Mesothelial cell of epicardium (in vitro differentiated cells): Measurements from ENCODE around the gene HDAC8. TPM values are rescaled to one million over a fixed set of nuclear protein-coding genes. Genes with fewer than 3 reads are reported as not detected.
"Not testable (repeated sequence)": the region's sequence is repeated elsewhere in the genome, so short reads cannot be mapped to it uniquely, and the experiment has no call there.

ENCODE experiments used
- DNase-seq, 2 experiments: peaks; one replicate each; pipeline ENCODE4 v3.0.0; 2021; ENCODE audit warnings: low spot score in 2 of 2; ENCODE audit not compliant: unreplicated experiment in 2 of 2
- H3K27ac Mint-ChIP-seq: 2 replicates; pipeline ENCODE4 v1.8.0; 2021; ENCODE audit warnings: mixed read lengths
- H3K27me3 Mint-ChIP-seq: 2 replicates; pipeline ENCODE4 v1.8.0; 2021; ENCODE audit warnings: low read depth, mixed read lengths
- H3K36me3 Mint-ChIP-seq: 2 replicates; pipeline ENCODE4 v1.8.0; 2021; ENCODE audit warnings: mixed read lengths
- H3K4me1 Mint-ChIP-seq: 2 replicates; pipeline ENCODE4 v1.8.0; 2021; ENCODE audit warnings: mixed read lengths
- H3K4me3 Mint-ChIP-seq: 2 replicates; pipeline ENCODE4 v1.8.0; 2021; ENCODE audit warnings: mild to moderate bottlenecking, moderate library complexity, mixed read lengths
- H3K9me3 Mint-ChIP-seq: 2 replicates; pipeline ENCODE4 v1.8.0; 2021; ENCODE audit warnings: mixed read lengths
- CTCF ChIP-seq: fragments of 200-600 bp; sonication (generic); IDR thresholded peaks from one replicate; pipeline ENCODE4 v1.5.0; 2021; ENCODE audit warnings: antibody characterized with exemption; ENCODE audit not compliant: unreplicated experiment
- total RNA-seq: library from RNA; stranded (reverse); gene quantifications from 3 replicates; pipeline ENCODE4 v1.2.1, GENCODE V29; 2021

Gene HDAC8
- total RNA-seq, 1 donor from 2014 or later = 50.0 TPM

- Mint-ChIP-seq H3K4me1 (no peaks in the 10 kb centered on the region), H3K4me3 (no peak overlapping the region), H3K27ac (no peak overlapping the region), H3K36me3 (peaks cover 8% of the 10 kb centered on the region), H3K27me3 (no peaks in the 10 kb centered on the region), H3K9me3 (peaks cover 9% of the 10 kb centered on the region)
- no peak for DNase-seq
- no peak for TF ChIP-seq CTCF
Observed at GRCh38 chrX:72604705-72605104, 32.1 kb upstream of the HDAC8 start.

- H3K4me3 Mint-ChIP-seq = no peak overlapping the region
- H3K4me1 Mint-ChIP-seq = no peaks in the 10 kb centered on the region
- no peak for DNase-seq
Observed at GRCh38 chrX:72604112-72604511, 31.5 kb upstream of the HDAC8 start.

GRCh38 chrX:72591038-72591437 lies 18.4 kb upstream of the HDAC8 start:
- not testable (repeated sequence) for H3K4me1 Mint-ChIP-seq, DNase-seq, H3K27me3 Mint-ChIP-seq, H3K27ac Mint-ChIP-seq, H3K4me3 Mint-ChIP-seq
- H3K9me3 Mint-ChIP-seq = peaks cover 57% of the 10 kb centered on the region
- peaks cover 38% of the 10 kb centered on the region for H3K36me3 Mint-ChIP-seq

More at GRCh38 chrX:72604112-72604511, 31.5 kb upstream of the HDAC8 start:
- TF ChIP-seq CTCF = no peak
- Mint-ChIP-seq H3K27me3 (no peaks in the 10 kb centered on the region), H3K36me3 (peaks cover 6% of the 10 kb centered on the region), H3K9me3 (peaks cover 9% of the 10 kb centered on the region), H3K27ac (no peak overlapping the region)

GRCh38 chrX:72584163-72584562 lies 11.5 kb upstream of the HDAC8 start:
- Mint-ChIP-seq H3K9me3 (peaks cover 36% of the 10 kb centered on the region), H3K27ac (no peak overlapping the region), H3K4me1 (no peaks in the 10 kb centered on the region)

GRCh38 chrX:72576141-72576894 lies 3.7 kb upstream of the HDAC8 start:
- Mint-ChIP-seq H3K27me3 (no peaks in the 10 kb centered on the region), H3K4me3 (no peak overlapping the region), H3K9me3 (no peaks in the 10 kb centered on the region), H3K27ac (no peak overlapping the region), H3K4me1 (peaks cover 3% of the 10 kb centered on the region), H3K36me3 (no peaks in the 10 kb centered on the region)
- TF ChIP-seq CTCF = no peak
- no peak for DNase-seq

More at GRCh38 chrX:72584163-72584562, 11.5 kb upstream of the HDAC8 start:
- no peak for TF ChIP-seq CTCF
- H3K27me3 Mint-ChIP-seq = no peaks in the 10 kb centered on the region
- DNase-seq = no peak
- no peak overlapping the region for H3K4me3 Mint-ChIP-seq
- H3K36me3 Mint-ChIP-seq = peaks cover 36% of the 10 kb centered on the region

GRCh38 chrX:72573158-72573511 lies 492 bp upstream of the HDAC8 start:
- no peaks in the 10 kb centered on the region for H3K27me3 Mint-ChIP-seq
- H3K27ac Mint-ChIP-seq = no peak overlapping the region
- peak overlapping the region; percentile 90 for H3K4me3 Mint-ChIP-seq
- H3K36me3 Mint-ChIP-seq = peaks cover 2% of the 10 kb centered on the region
- no peaks in the 10 kb centered on the region for H3K9me3 Mint-ChIP-seq
- TF ChIP-seq CTCF = no peak
- peaks cover 5% of the 10 kb centered on the region for H3K4me1 Mint-ChIP-seq
- no peak for DNase-seq
